DND-41 (cell line): ENCODE measurements around the gene TBC1D21.
A peak's percentile ranks its signal among the peaks of the same experiment; 100 is the strongest.

Source experiments
- ATAC-seq: fragments of 200-7000 bp; cut with Tn5 transposase; 3 replicates; pipeline ENCODE4 v1.9.1; 2021; ENCODE audit warnings: low read depth; ENCODE audit not compliant: insufficient read depth
- DNase-seq: peaks from one replicate; pipeline ENCODE4 v3.0.0-alpha.2; 2020
- H2AFZ ChIP-seq: 2 replicates; pipeline ENCODE4 v1.6.0; 2012; ENCODE audit warnings: low read depth, low read length
- H3K27ac ChIP-seq: 2 replicates; pipeline ENCODE4 v1.5.1; 2012; ENCODE audit warnings: low read length, inconsistent platforms
- H3K27me3 ChIP-seq: fragments of 200-600 bp; sonication (generic); 2 replicates; pipeline ENCODE4 v1.6.0; 2012; ENCODE audit warnings: low read length, mild to moderate bottlenecking, inconsistent platforms; ENCODE audit not compliant: insufficient read depth, poor library complexity
- H3K36me3 ChIP-seq: 2 replicates; pipeline ENCODE4 v1.5.1; 2012; ENCODE audit warnings: low read length, inconsistent platforms; ENCODE audit not compliant: insufficient read depth
- H3K4me1 ChIP-seq: 2 replicates; pipeline ENCODE4 v1.5.1; 2012; ENCODE audit warnings: mild to moderate bottlenecking, low read length; ENCODE audit not compliant: insufficient read depth
- H3K4me2 ChIP-seq: 2 replicates; pipeline ENCODE4 v1.6.0; 2012; ENCODE audit warnings: mild to moderate bottlenecking, moderate library complexity, low read length, inconsistent platforms; ENCODE audit not compliant: insufficient read depth
- H3K4me3 ChIP-seq, 2 experiments: fragments of 200-600 bp in 1 of 2; shearing (Covaris generic) in 1 of 2; 2 replicates each; pipeline ENCODE4 v1.5.1; 2012 to 2016; ENCODE audit warnings: inconsistent platforms in 2 of 2, low read length in 2 of 2, mild to moderate bottlenecking in 2 of 2, low read depth in 1 of 2, moderate library complexity in 1 of 2
- H3K79me2 ChIP-seq: 2 replicates; pipeline ENCODE4 v1.6.0; 2012; ENCODE audit warnings: low read length, inconsistent platforms; ENCODE audit not compliant: insufficient read depth
- H3K9ac ChIP-seq: 2 replicates; pipeline ENCODE4 v1.6.0; 2012; ENCODE audit warnings: low read depth, mild to moderate bottlenecking, inconsistent platforms, low read length, moderate library complexity
- H3K9me3 ChIP-seq: 2 replicates; pipeline ENCODE4 v1.5.1; 2012; ENCODE audit warnings: low read length, moderate library complexity, mild to moderate bottlenecking, inconsistent platforms; ENCODE audit not compliant: insufficient read depth, severe bottlenecking
- H4K20me1 ChIP-seq: 2 replicates; pipeline ENCODE4 v1.6.0; 2012; ENCODE audit warnings: low read length; ENCODE audit not compliant: insufficient read depth
- CTCF ChIP-seq: IDR thresholded peaks from 2 replicates; pipeline ENCODE4 v1.5.1; 2012; ENCODE audit warnings: borderline replicate concordance, low read length, moderate library complexity, mild to moderate bottlenecking; ENCODE audit not compliant: poor library complexity, severe bottlenecking; ENCODE audit errors: extremely low read depth
- EZH2 ChIP-seq: IDR thresholded peaks from 3 replicates; pipeline ENCODE4 v1.6.1; 2012; ENCODE audit warnings: borderline replicate concordance, low read depth, mild to moderate bottlenecking, moderate library complexity, low read length, inconsistent platforms; ENCODE audit not compliant: severe bottlenecking

Gene TBC1D21

DNA sequence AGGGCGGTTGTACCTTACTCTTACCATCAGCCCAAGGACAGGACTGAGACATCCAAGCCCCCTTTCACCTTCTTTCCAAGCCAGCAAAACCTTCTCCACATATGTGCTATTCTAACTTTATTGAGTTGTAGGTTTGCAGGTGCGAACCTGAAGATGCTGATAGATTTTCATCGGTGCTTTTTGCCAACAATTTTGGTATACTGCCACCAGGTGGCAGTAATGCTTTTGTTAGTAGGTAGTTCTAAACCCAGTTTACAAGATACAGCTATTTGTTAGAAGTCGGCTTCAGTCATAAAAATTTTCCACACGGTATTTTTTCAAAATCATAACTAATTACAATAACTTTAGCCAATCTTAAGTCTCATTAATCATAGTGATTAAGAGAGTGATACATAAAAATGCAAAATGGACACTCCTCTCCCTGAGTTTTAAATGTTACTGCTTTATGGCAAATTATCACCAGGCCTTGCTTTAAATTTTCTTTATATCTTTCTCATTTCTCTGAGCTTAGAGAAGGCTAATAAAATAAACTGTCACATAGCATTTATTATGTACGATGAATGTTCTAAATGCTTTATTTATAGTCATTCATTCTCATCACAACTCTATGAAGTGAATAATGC lies 636 bp downstream of the TBC1D21 start:
- Histone ChIP-seq H3K36me3 (no peaks in the 10 kb centered on the region), H3K27ac (no peak overlapping the region), H3K9ac (no peak overlapping the region), H4K20me1 (peaks cover 3% of the 10 kb centered on the region; the same call in 1 of the 2 replicates), H3K4me1 (no peaks in the 10 kb centered on the region), H3K27me3 (no peaks in the 10 kb centered on the region), H3K4me3 (no peak overlapping the region), H3K79me2 (no peaks in the 10 kb centered on the region), H3K4me2 (no peak overlapping the region), H3K9me3 (no peaks in the 10 kb centered on the region), H2AFZ (no peak overlapping the region)
- ATAC-seq (no peak), DNase-seq (peak; percentile 35)
- peak; percentile 74 for TF ChIP-seq CTCF
- TF ChIP-seq EZH2, result no peak

DNA sequence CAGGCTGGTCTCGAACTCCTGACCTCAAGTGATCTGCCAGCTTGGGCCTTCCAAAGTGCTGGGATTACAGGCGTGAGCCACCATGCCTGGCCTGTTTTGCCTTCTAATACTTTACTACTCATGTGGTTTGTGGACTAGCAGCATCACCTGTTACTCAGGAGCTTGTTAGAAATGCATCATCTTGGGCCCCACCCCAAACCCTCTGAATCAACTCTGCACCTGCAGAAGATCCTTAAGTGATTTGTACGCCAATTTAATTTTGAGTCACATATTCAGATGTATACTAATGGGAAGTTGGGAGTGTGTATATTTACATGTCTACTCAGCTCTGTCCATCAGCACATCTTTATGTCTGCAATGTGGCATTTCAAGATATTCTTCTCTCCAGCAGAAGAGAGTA lies 6.1 kb downstream of the TBC1D21 start:
- H3K4me2 ChIP-seq, result no peak overlapping the region
- TF ChIP-seq EZH2, result no peak
- TF ChIP-seq CTCF, result no peak
- no peaks in the 10 kb centered on the region for H3K36me3 ChIP-seq
- no peak overlapping the region for H3K4me3 ChIP-seq
- no peaks in the 10 kb centered on the region for H3K4me1 ChIP-seq
- no peaks in the 10 kb centered on the region for H3K79me2 ChIP-seq
- H3K27ac ChIP-seq, result no peak overlapping the region
- ATAC-seq (no peak), DNase-seq (no peak)
- H3K9me3 ChIP-seq, result no peaks in the 10 kb centered on the region
- H2AFZ ChIP-seq, result no peak overlapping the region
- no peaks in the 10 kb centered on the region for H3K27me3 ChIP-seq
- H4K20me1 ChIP-seq, result no peaks in the 10 kb centered on the region
- H3K9ac ChIP-seq, result no peak overlapping the region

GRCh38 chr15:73881579-73882320 lies 8.4 kb downstream of the TBC1D21 start:
- Histone ChIP-seq H3K4me2 (no peak overlapping the region), H3K27me3 (no peaks in the 10 kb centered on the region), H3K4me1 (no peaks in the 10 kb centered on the region), H3K27ac (no peak overlapping the region), H3K36me3 (no peaks in the 10 kb centered on the region), H4K20me1 (no peaks in the 10 kb centered on the region), H3K9ac (no peak overlapping the region), H3K79me2 (no peaks in the 10 kb centered on the region), H2AFZ (no peak overlapping the region), H3K4me3 (no peak overlapping the region), H3K9me3 (no peaks in the 10 kb centered on the region)
- DNase-seq (no peak), ATAC-seq (no peak)
- no peak for TF ChIP-seq CTCF
- TF ChIP-seq EZH2, result no peak
